ENCODE results near the gene BCL2L13. TPM values are rescaled to one million over a fixed set of nuclear protein-coding genes. Genes with fewer than 3 reads are reported as not detected.
A peak's percentile ranks its signal among the peaks of the same experiment; 100 is the strongest.

BCL2L13 gene
- polyA plus RNA-seq, 1 donor from 2014 or later, result 20.8 TPM

GRCh38 chr22:17629173-17629489, 9.4 kb upstream of the BCL2L13 start (continued):
- no peak for TF ChIP-seq EZH2 (IDR thresholded peaks at IDR 0.05; ENCODE audit: borderline replicate concordance, insufficient read depth, low read length, poor library complexity, severe bottlenecking)

GRCh38 chr22:17629641-17630040, 8.9 kb upstream of the BCL2L13 start:
- H3K36me3 ChIP-seq (ENCODE audit: insufficient read depth, low read length), result no peaks in the 10 kb centered on the region
- peak overlapping the region; percentile 83 for H3K4me3 ChIP-seq (ENCODE audit: low read length)
- H4K20me1 ChIP-seq (ENCODE audit: insufficient read depth), result no peaks in the 10 kb centered on the region
- H3K9me2 ChIP-seq (ENCODE audit: insufficient read depth, low read length), result no peaks in the 10 kb centered on the region
- H3K4me2 ChIP-seq (ENCODE audit: low read length), result peak overlapping the region; percentile 76
- TF ChIP-seq REST (IDR thresholded peaks at IDR 0.05; ENCODE audit: borderline replicate concordance) (no peak), RAD21 (conservative IDR thresholded peaks at IDR 0.05) (no peak), TAF1 (IDR thresholded peaks at IDR 0.05; ENCODE audit: low read depth) (no peak), MXI1 (conservative IDR thresholded peaks at IDR 0.05; ENCODE audit: poor library complexity, severe bottlenecking) (no peak), CTCF (IDR thresholded peaks at IDR 0.05; ENCODE audit: poor library complexity, severe bottlenecking) (no peak), SMC3 (conservative IDR thresholded peaks at IDR 0.05; ENCODE audit: poor library complexity) (no peak), POLR2AphosphoS5 (IDR thresholded peaks at IDR 0.05) (no peak), EP300 (conservative IDR thresholded peaks at IDR 0.05; ENCODE audit: poor library complexity, severe bottlenecking) (no peak), EZH2 (IDR thresholded peaks at IDR 0.05; ENCODE audit: borderline replicate concordance, insufficient read depth, low read length, poor library complexity, severe bottlenecking) (no peak)
- peaks cover 22% of the 10 kb centered on the region for H3K79me2 ChIP-seq (replicated peaks; ENCODE audit: insufficient read depth, low read length)
- no peak overlapping the region for H3K27ac ChIP-seq (ENCODE audit: low read length)
- H3F3A ChIP-seq (ENCODE audit: insufficient read depth, low read length, poor library complexity, severe bottlenecking), result peaks cover 3% of the 10 kb centered on the region
- no peaks in the 10 kb centered on the region for H3K9me3 ChIP-seq (ENCODE audit: low read length)
- no peak overlapping the region for H3K9ac ChIP-seq (ENCODE audit: low read length)
- H3K27me3 ChIP-seq (ENCODE audit: insufficient read depth, low read depth, low read length), result no peaks in the 10 kb centered on the region
- no peak overlapping the region for H2AFZ ChIP-seq (ENCODE audit: low read depth, low read length)

GRCh38 chr22:17631076-17631565, 7.4 kb upstream of the BCL2L13 start:
- Histone ChIP-seq H3K36me3 (ENCODE audit: insufficient read depth, low read length) (no peaks in the 10 kb centered on the region), H3K9me3 (ENCODE audit: low read length) (no peaks in the 10 kb centered on the region), H4K20me1 (ENCODE audit: insufficient read depth) (no peaks in the 10 kb centered on the region), H3K79me2 (replicated peaks; ENCODE audit: insufficient read depth, low read length) (peaks cover 18% of the 10 kb centered on the region), H3K27ac (ENCODE audit: low read length) (no peak overlapping the region), H3K9ac (ENCODE audit: low read length) (no peak overlapping the region), H3F3A (ENCODE audit: insufficient read depth, low read length, poor library complexity, severe bottlenecking) (peaks cover 3% of the 10 kb centered on the region), H3K4me2 (ENCODE audit: low read length) (no peak overlapping the region), H3K9me2 (ENCODE audit: insufficient read depth, low read length) (no peaks in the 10 kb centered on the region), H3K27me3 (ENCODE audit: insufficient read depth, low read depth, low read length) (no peaks in the 10 kb centered on the region), H3K4me3 (ENCODE audit: low read length) (no peak overlapping the region), H2AFZ (ENCODE audit: low read depth, low read length) (no peak overlapping the region)
- no peak for TF ChIP-seq EP300 (conservative IDR thresholded peaks at IDR 0.05; ENCODE audit: poor library complexity, severe bottlenecking)
- no peak for TF ChIP-seq RAD21 (conservative IDR thresholded peaks at IDR 0.05)
- TF ChIP-seq SMC3 (conservative IDR thresholded peaks at IDR 0.05; ENCODE audit: poor library complexity), result no peak
- no peak for TF ChIP-seq TAF1 (IDR thresholded peaks at IDR 0.05; ENCODE audit: low read depth)
- TF ChIP-seq CTCF (IDR thresholded peaks at IDR 0.05; ENCODE audit: poor library complexity, severe bottlenecking), result no peak
- TF ChIP-seq EZH2 (IDR thresholded peaks at IDR 0.05; ENCODE audit: borderline replicate concordance, insufficient read depth, low read length, poor library complexity, severe bottlenecking), result no peak
- no peak for TF ChIP-seq MXI1 (conservative IDR thresholded peaks at IDR 0.05; ENCODE audit: poor library complexity, severe bottlenecking)
- TF ChIP-seq POLR2AphosphoS5 (IDR thresholded peaks at IDR 0.05), result no peak
- no peak for TF ChIP-seq REST (IDR thresholded peaks at IDR 0.05; ENCODE audit: borderline replicate concordance)

All from neural cell (in vitro differentiated cells).